HepG2 (cell line): ENCODE results near the gene CAMK2N2. TPM values are rescaled to one million over a fixed set of nuclear protein-coding genes. Genes with fewer than 3 reads are reported as not detected.

Experiments used
- ATAC-seq: fragments of 200-7000 bp; cut with Tn5 transposase; 3 replicates; pipeline ENCODE4 v1.9.1; 2020; ENCODE audit warnings: mild to moderate bottlenecking, moderate library complexity
- BruUV-seq: library from RNA; stranded (reverse); fragments of 400-500 nt; replicated peaks from 2 replicates; lab custom pipeline; 2021; lab: Mats Ljungman, UMichigan
- CTCF ChIA-PET: fragments of 300-600 bp; formaldehyde crosslinking; extraction: SDS; loops from one replicate; lab custom pipeline; 2021; ENCODE audit warnings: low total read pairs, inconsistent platforms, low intra/inter-chr PET ratio; lab: Yijun Ruan, JAX
- POLR2A ChIA-PET: fragments of 350-600 bp; sonication (Branson Sonifier 250); formaldehyde crosslinking; loops from one replicate; lab custom pipeline; 2020; ENCODE audit warnings: antibody characterized with exemption, inconsistent platforms; lab: Yijun Ruan, JAX
- DNase-seq: peaks from one replicate; pipeline ENCODE4 v3.0.0-alpha.2; 2015; ENCODE audit warnings: low spot score
- FAIRE-seq: peaks from 3 replicates; lab custom pipeline; 2011; peaks lifted over from hg19 to GRCh38; lab: Jason Lieb, UNC
- H2AFZ ChIP-seq: one replicate; pipeline ENCODE4 v1.6.1; 2011; ENCODE audit warnings: low read length, inconsistent platforms
- H3K27ac ChIP-seq: fragments of 300-600 bp; 3 replicates; pipeline ENCODE4 v1.8.0; 2011; ENCODE audit warnings: mixed run types, mild to moderate bottlenecking, mixed read lengths, low read length, inconsistent platforms; ENCODE audit not compliant: insufficient read depth; ENCODE audit errors: extremely low read length
- H3K27me3 ChIP-seq, 2 experiments: fragments of 200-600 bp in 1 of 2; 2 replicates in 1 of 2; 3 replicates in 1 of 2; pipeline versions ENCODE4 v1.6.0 to v1.8.0; 2011; ENCODE audit warnings: low read length in 2 of 2, mild to moderate bottlenecking in 2 of 2, moderate library complexity in 2 of 2, inconsistent platforms in 1 of 2; ENCODE audit not compliant: insufficient read depth in 2 of 2, control insufficient read depth in 1 of 2
- H3K36me3 ChIP-seq, 2 experiments: fragments of 200-600 bp in 1 of 2; replicated peaks in 1 of 2; 2 replicates in 1 of 2; 3 replicates in 1 of 2; pipeline versions ENCODE4 v1.5.1 to v1.8.0; 2011; ENCODE audit warnings: low read length in 2 of 2, inconsistent platforms in 1 of 2; ENCODE audit not compliant: insufficient read depth in 2 of 2, control insufficient read depth in 1 of 2
- H3K4me1 ChIP-seq: 2 replicates; pipeline ENCODE4 v1.5.1; 2012; ENCODE audit warnings: low read length, inconsistent platforms; ENCODE audit not compliant: insufficient read depth
- H3K4me2 ChIP-seq: 2 replicates; pipeline ENCODE4 v1.6.0; 2011; ENCODE audit warnings: low read depth, low read length, inconsistent platforms
- H3K4me3 ChIP-seq, 3 experiments: fragments of 200-600 bp in 1 of 3; sonication (generic), shearing (Covaris generic) in 1 of 3; replicated peaks in 1 of 3; 2 replicates each; pipeline ENCODE4 v1.5.1; 2011 to 2016; ENCODE audit warnings: low read length in 3 of 3, inconsistent platforms in 2 of 3, low read depth in 2 of 3, mild to moderate bottlenecking in 2 of 3, control low read depth in 1 of 3, mixed read lengths in 1 of 3; ENCODE audit not compliant: insufficient read depth in 1 of 3
- H3K79me2 ChIP-seq: one replicate; pipeline ENCODE4 v1.6.1; 2011; ENCODE audit warnings: low read length, inconsistent platforms; ENCODE audit not compliant: insufficient read depth
- H3K9ac ChIP-seq: 2 replicates; pipeline ENCODE4 v1.6.0; 2011; ENCODE audit warnings: mild to moderate bottlenecking, low read depth, low read length, inconsistent platforms; ENCODE audit not compliant: insufficient read depth
- H3K9me3 ChIP-seq: 2 replicates; pipeline ENCODE4 v1.5.1; 2012; ENCODE audit warnings: mild to moderate bottlenecking, low read length
- H4K20me1 ChIP-seq: 2 replicates; pipeline ENCODE4 v1.6.0; 2011; ENCODE audit warnings: inconsistent platforms, mild to moderate bottlenecking, low read length, moderate library complexity; ENCODE audit not compliant: insufficient read depth
- ARNT ChIP-seq: fragments of 450-650 bp; IDR thresholded peaks from 2 replicates; pipeline ENCODE4 v1.6.1; 2017
- GZF1 ChIP-seq: sonication (generic); formaldehyde crosslinking; IDR thresholded peaks from 2 replicates; pipeline ENCODE4 v1.5.1; 2020; ENCODE audit warnings: mild to moderate bottlenecking, missing genetic modification reagents
- HNRNPH1 ChIP-seq: fragments of 200-400 bp; formaldehyde crosslinking; optimal IDR thresholded peaks from 2 replicates; pipeline ENCODE3; 2017; ENCODE audit warnings: mild to moderate bottlenecking, low read depth, low read length
- HOXA3 ChIP-seq: sonication (generic); formaldehyde crosslinking; IDR thresholded peaks from 2 replicates; pipeline ENCODE4 v1.5.0; 2020; ENCODE audit warnings: missing genetic modification reagents
- KLF13 ChIP-seq: sonication (generic); formaldehyde crosslinking; IDR thresholded peaks from 2 replicates; pipeline ENCODE4 v1.4.0; 2020; ENCODE audit warnings: mild to moderate bottlenecking, missing genetic modification reagents
- ZFP90 ChIP-seq: sonication (generic); formaldehyde crosslinking; IDR thresholded peaks from 2 replicates; pipeline ENCODE4 v1.8.0; 2022; ENCODE audit warnings: missing genetic modification reagents, mild to moderate bottlenecking, inconsistent platforms, borderline replicate concordance
- ZNF232 ChIP-seq: sonication (generic); formaldehyde crosslinking; IDR thresholded peaks from 2 replicates; pipeline ENCODE4 v1.4.0; 2020; ENCODE audit warnings: missing genetic modification reagents, borderline replicate concordance
- ZNF335 ChIP-seq: sonication (generic); formaldehyde crosslinking; IDR thresholded peaks from 2 replicates; pipeline ENCODE4 v1.4.0; 2020; ENCODE audit warnings: missing genetic modification reagents
- ZNF451 ChIP-seq: sonication (generic); formaldehyde crosslinking; IDR thresholded peaks from 2 replicates; pipeline ENCODE4 v1.5.0; 2020; ENCODE audit warnings: mild to moderate bottlenecking, missing genetic modification reagents
- ZNF547 ChIP-seq: sonication (generic); formaldehyde crosslinking; IDR thresholded peaks from 2 replicates; pipeline ENCODE4 v1.5.1; 2020; ENCODE audit warnings: mild to moderate bottlenecking, missing genetic modification reagents
- ZNF605 ChIP-seq: sonication (generic); formaldehyde crosslinking; IDR thresholded peaks from 2 replicates; pipeline ENCODE4 v1.8.0; 2022; ENCODE audit warnings: mild to moderate bottlenecking, missing genetic modification reagents
- ZNF710 ChIP-seq: sonication (generic); formaldehyde crosslinking; IDR thresholded peaks from 2 replicates; pipeline ENCODE4 v1.5.0; 2020; ENCODE audit warnings: mild to moderate bottlenecking, missing genetic modification reagents, borderline replicate concordance
- ZSCAN20 ChIP-seq: sonication (generic); formaldehyde crosslinking; IDR thresholded peaks from 2 replicates; pipeline ENCODE4 v1.4.0; 2020; ENCODE audit warnings: missing genetic modification reagents, mild to moderate bottlenecking, borderline replicate concordance
- whole genome bisulfite sequencing: methylation state at CpG from one replicate; pipeline ENCODE4 v1.1.6; 2017; ENCODE audit warnings: low lambda C conversion rate; 5-methylcytosine and 5-hydroxymethylcytosine counted together
- in situ Hi-C: cut with HindIII; loops from 2 replicates; pipeline ENCODE4 v1.10.0; 2017; ENCODE audit warnings: low pct_unique_long_range_greater_than_20kb; ENCODE audit not compliant: extremely low pct_ligation_motif_present
- intact Hi-C: fragments of 100-400 bp; cut with micrococcal nuclease; formaldehyde crosslinking; loops from one replicate; pipeline ENCODE4 v1.10.0; 2022; ENCODE audit not compliant: unreplicated experiment
- polyA plus RNA-seq, 8 experiments: library from polyadenylated mRNA; depleted of rRNA in 3 of 8; stranded (reverse) in 7 of 8; unstranded in 1 of 8; fragments of >200 nt; fragmentation: Illumina TruSeq in 4 of 8; extraction: Trizol in 4 of 8; gene quantifications; 2 replicates each; pipeline versions ENCODE4 v1.2.1 to v1.2.3, GENCODE V29; 2011 to 2016; ENCODE audit warnings: low read depth in 4 of 8, missing spikeins in 1 of 8, mixed read lengths in 1 of 8; ENCODE audit not compliant: insufficient read depth in 1 of 8
- total RNA-seq, 5 experiments: library from RNA; depleted of rRNA; stranded (reverse); fragments of >200 nt; fragmentation: Illumina TruSeq; extraction: Trizol; gene quantifications; 2 replicates each; pipeline ENCODE4 v1.2.3, GENCODE V29; 2016; ENCODE audit warnings: low read depth in 1 of 5
- TF ChIP-seq, protein P1 (sequence below): sonication (generic); formaldehyde crosslinking; IDR thresholded peaks from 2 replicates; pipeline ENCODE4 v1.9.0; 2022; ENCODE audit warnings: missing genetic modification reagents, mild to moderate bottlenecking, borderline replicate concordance
- TF ChIP-seq, protein P2 (sequence below): sonication (generic); formaldehyde crosslinking; IDR thresholded peaks from 2 replicates; pipeline ENCODE4 v1.4.0; 2020; ENCODE audit warnings: mild to moderate bottlenecking, missing genetic modification reagents, borderline replicate concordance

CAMK2N2 gene
- total and polyA plus RNA-seq, 2 of the 13 experiments (the other 11 are each of a cell fraction or from before 2014, with no cell fraction given): 0.12 to 0.27 TPM

- Histone ChIP-seq H3K4me2 (peak overlapping the region; percentile 67), H3K27ac (no peak overlapping the region), H3K36me3 (no peaks in the 10 kb centered on the region), H4K20me1 (no peaks in the 10 kb centered on the region), H3K9ac (no peak overlapping the region; the same call in 1 of the 2 replicates), H3K4me3 (peak overlapping the region; percentile 33 to 59 (median 45); a peak in 4 of 6 replicates), H2AFZ (no peak overlapping the region), H3K4me1 (peaks cover 56% of the 10 kb centered on the region), H3K9me3 (no peaks in the 10 kb centered on the region), H3K79me2 (no peaks in the 10 kb centered on the region), H3K27me3 (peaks cover 3 to 9% of the 10 kb centered on the region in 2 experiments; a peak in 2 of 5 replicates)
- no TSS peak for BruUV-seq
- peak; percentile 50 for ATAC-seq
- intact Hi-C loops (loop anchor here (5.0 kb wide), 1 partner anchor 250 kb away; no protein-coding TSS in a partner anchor), in situ Hi-C loops (no loop called here)
- DNase-seq: no peak
- FAIRE-seq: no peak
- 40% methylated on average over 5 of the region's 21 CpGs for WGBS
- ChIA-PET CTCF (no interaction called here), POLR2A (interaction anchor here (0.7 to 1.1 kb wide), 4 partner anchors 24 to 106 kb away, joined by 3 to 4 read pairs (median 3); partner anchors contain the start of gene ABCF3)
- no peak for TF ChIP-seq HNRNPH1
- 0 out of 2 replicates have a peak, but pooled peaks have one; percentile 40 for TF ChIP-seq ZNF605 (CRISPR knock-in tag)
- TF ChIP-seq ARNT: no peak
- TF ChIP-seq, protein P1, sequence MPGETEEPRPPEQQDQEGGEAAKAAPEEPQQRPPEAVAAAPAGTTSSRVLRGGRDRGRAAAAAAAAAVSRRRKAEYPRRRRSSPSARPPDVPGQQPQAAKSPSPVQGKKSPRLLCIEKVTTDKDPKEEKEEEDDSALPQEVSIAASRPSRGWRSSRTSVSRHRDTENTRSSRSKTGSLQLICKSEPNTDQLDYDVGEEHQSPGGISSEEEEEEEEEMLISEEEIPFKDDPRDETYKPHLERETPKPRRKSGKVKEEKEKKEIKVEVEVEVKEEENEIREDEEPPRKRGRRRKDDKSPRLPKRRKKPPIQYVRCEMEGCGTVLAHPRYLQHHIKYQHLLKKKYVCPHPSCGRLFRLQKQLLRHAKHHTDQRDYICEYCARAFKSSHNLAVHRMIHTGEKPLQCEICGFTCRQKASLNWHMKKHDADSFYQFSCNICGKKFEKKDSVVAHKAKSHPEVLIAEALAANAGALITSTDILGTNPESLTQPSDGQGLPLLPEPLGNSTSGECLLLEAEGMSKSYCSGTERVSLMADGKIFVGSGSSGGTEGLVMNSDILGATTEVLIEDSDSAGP: no peak
- no peak for TF ChIP-seq GZF1 (CRISPR knock-in tag)
- TF ChIP-seq HOXA3: 0 out of 2 replicates have a peak, but pooled peaks have one; percentile 25
- no peak for TF ChIP-seq ZFP90
- TF ChIP-seq ZNF232: no peak
- TF ChIP-seq ZNF335: no peak
- no peak for TF ChIP-seq ZNF451 (CRISPR knock-in tag)
- no peak for TF ChIP-seq ZSCAN20 (CRISPR knock-in tag)
- no peak for TF ChIP-seq ZNF547 (CRISPR knock-in tag)
- TF ChIP-seq KLF13 (CRISPR knock-in tag): no peak
- no peak for TF ChIP-seq ZNF710 (CRISPR knock-in tag)
- TF ChIP-seq, protein P2, sequence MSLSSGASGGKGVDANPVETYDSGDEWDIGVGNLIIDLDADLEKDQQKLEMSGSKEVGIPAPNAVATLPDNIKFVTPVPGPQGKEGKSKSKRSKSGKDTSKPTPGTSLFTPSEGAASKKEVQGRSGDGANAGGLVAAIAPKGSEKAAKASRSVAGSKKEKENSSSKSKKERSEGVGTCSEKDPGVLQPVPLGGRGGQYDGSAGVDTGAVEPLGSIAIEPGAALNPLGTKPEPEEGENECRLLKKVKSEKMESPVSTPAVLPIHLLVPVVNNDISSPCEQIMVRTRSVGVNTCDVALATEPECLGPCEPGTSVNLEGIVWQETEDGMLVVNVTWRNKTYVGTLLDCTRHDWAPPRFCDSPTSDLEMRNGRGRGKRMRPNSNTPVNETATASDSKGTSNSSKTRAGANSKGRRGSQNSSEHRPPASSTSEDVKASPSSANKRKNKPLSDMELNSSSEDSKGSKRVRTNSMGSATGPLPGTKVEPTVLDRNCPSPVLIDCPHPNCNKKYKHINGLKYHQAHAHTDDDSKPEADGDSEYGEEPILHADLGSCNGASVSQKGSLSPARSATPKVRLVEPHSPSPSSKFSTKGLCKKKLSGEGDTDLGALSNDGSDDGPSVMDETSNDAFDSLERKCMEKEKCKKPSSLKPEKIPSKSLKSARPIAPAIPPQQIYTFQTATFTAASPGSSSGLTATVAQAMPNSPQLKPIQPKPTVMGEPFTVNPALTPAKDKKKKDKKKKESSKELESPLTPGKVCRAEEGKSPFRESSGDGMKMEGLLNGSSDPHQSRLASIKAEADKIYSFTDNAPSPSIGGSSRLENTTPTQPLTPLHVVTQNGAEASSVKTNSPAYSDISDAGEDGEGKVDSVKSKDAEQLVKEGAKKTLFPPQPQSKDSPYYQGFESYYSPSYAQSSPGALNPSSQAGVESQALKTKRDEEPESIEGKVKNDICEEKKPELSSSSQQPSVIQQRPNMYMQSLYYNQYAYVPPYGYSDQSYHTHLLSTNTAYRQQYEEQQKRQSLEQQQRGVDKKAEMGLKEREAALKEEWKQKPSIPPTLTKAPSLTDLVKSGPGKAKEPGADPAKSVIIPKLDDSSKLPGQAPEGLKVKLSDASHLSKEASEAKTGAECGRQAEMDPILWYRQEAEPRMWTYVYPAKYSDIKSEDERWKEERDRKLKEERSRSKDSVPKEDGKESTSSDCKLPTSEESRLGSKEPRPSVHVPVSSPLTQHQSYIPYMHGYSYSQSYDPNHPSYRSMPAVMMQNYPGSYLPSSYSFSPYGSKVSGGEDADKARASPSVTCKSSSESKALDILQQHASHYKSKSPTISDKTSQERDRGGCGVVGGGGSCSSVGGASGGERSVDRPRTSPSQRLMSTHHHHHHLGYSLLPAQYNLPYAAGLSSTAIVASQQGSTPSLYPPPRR (CRISPR knock-in tag): 0 out of 2 replicates have a peak, but pooled peaks have one; percentile 16
Measured at GRCh38 chr3:184291738-184292445, 30.5 kb upstream of the CAMK2N2 start.
